Lower lobe of right lung (tissue), 2 donors: ENCODE measurements around the gene RNF151. TPM values are rescaled to one million over a fixed set of nuclear protein-coding genes. Genes with fewer than 3 reads are reported as not detected.
A peak's percentile ranks its signal among the peaks of the same experiment; 100 is the strongest.

Source experiments
- ATAC-seq, 2 donors: fragments of 200-7000 bp; cut with Tn5 transposase; one replicate each; pipeline ENCODE4 v1.9.1; 2020 to 2022; ENCODE audit warnings: mild to moderate bottlenecking in 2 of 2, moderate library complexity in 2 of 2
- DNase-seq: peaks from one replicate; pipeline ENCODE4 v3.0.0-alpha.2; 2020
- H3K27ac ChIP-seq: fragments of 200-600 bp; one replicate; pipeline ENCODE4 v1.8.0; 2022
- H3K27me3 ChIP-seq: fragments of 200-600 bp; one replicate; pipeline ENCODE4 v1.8.0; 2022; ENCODE audit warnings: low read depth
- H3K36me3 ChIP-seq: fragments of 200-600 bp; one replicate; pipeline ENCODE4 v1.8.0; 2022; ENCODE audit warnings: mild to moderate bottlenecking
- H3K4me1 ChIP-seq: fragments of 200-600 bp; one replicate; pipeline ENCODE4 v1.8.0; 2022
- H3K4me3 ChIP-seq: fragments of 200-600 bp; one replicate; pipeline ENCODE4 v1.8.0; 2022; ENCODE audit warnings: mild to moderate bottlenecking
- H3K9me3 ChIP-seq: fragments of 200-600 bp; one replicate; pipeline ENCODE4 v1.8.0; 2022
- CTCF ChIP-seq: fragments of 200-600 bp; IDR thresholded peaks from one replicate; pipeline ENCODE4 v1.8.0; 2022; ENCODE audit warnings: antibody characterized with exemption, mild to moderate bottlenecking
- intact Hi-C: fragments of 100-400 bp; cut with DNase I; formaldehyde crosslinking; loops from one replicate; pipeline ENCODE4 v1.11.0; 2022
- total RNA-seq: library from RNA; stranded (reverse); fragmentation: NEBNext Ultra II Directional; extraction: Animal tissue kit (Norgen Biotek cat#: 25700); gene quantifications from one replicate; pipeline ENCODE4 v1.2.1, GENCODE V29; 2021
- donor health status: DM: no; HTN: yes; CAD: no; lungs with severe emphysema.

Gene RNF151
- total RNA-seq, 1 donor from 2014 or later = not detected

DNA sequence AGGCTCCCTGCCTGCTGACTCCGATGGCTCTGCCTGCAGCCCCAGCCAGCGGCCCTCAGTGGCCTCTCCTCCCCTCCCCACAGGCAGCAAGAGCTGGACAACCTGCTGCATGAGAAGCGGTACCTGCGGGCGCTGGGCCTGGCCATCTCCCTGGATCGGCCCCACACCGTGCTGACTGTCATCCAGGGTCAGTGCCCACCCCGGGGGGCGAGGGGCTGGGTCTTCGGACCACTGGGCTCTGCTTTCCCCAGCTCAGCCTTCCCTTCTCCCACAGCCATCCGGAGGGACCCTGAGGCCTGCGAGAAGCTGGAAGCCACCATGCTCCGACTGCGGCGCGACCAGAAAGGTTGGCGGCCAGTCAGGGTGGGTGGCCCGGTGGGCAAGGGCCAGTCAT lies 11.2 kb downstream of the RNF151 start:
- intact Hi-C loops = no loop called here
- Histone ChIP-seq H3K4me3 (no peak overlapping the region), H3K9me3 (no peaks in the 10 kb centered on the region), H3K27ac (no peak overlapping the region), H3K4me1 (peaks cover 23% of the 10 kb centered on the region), H3K27me3 (peaks cover 33% of the 10 kb centered on the region), H3K36me3 (peaks cover 45% of the 10 kb centered on the region)
- peak; percentile 47 for DNase-seq
- ATAC-seq = no peak
- TF ChIP-seq CTCF = no peak

DNA sequence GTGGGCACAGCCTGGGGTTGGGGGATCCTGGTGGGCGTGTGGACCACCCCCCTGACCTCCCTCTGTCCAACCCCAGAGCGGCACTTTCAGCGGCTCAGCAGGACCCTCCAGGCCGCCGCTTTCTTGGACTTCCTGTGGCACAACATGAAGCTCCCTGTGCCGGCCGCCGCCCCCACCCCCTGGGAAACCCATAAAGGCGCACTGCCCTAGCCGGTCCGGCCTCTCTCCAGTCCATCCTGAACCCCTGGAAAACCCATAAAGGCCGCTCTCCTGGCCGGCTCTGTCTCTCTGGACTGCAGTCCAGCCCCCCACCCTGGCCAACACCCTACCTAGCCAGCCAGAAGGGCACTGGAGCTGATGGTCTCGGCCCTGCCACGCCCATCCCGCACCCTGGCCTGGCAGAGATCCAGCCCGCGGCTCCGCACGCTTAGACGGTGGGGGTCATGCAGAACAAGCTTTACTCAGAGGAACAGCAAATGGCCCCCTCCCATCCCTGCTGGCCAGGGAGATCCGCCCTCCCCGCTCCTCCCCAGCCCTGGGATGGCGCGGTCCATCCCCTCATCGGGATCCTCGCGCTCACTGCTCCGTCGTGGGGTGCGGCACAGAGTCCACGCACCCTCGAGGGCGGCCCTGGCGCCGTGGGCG lies 11.9 kb downstream of the RNF151 start:
- peaks cover 45% of the 10 kb centered on the region for H3K36me3 ChIP-seq
- intact Hi-C loops = no loop called here
- DNase-seq (no peak), ATAC-seq (no peak)
- H3K4me1 ChIP-seq = peaks cover 22% of the 10 kb centered on the region
- no peaks in the 10 kb centered on the region for H3K9me3 ChIP-seq
- peak overlapping the region; percentile 42 for H3K4me3 ChIP-seq
- H3K27ac ChIP-seq = peak overlapping the region; percentile 81
- H3K27me3 ChIP-seq = peaks cover 33% of the 10 kb centered on the region
- no peak for TF ChIP-seq CTCF

GRCh38 chr16:1979271-1980029 lies 12.8 kb downstream of the RNF151 start:
- Histone ChIP-seq H3K27me3 (peaks cover 33% of the 10 kb centered on the region), H3K4me1 (peaks cover 19% of the 10 kb centered on the region), H3K27ac (peak overlapping the region; percentile 81), H3K9me3 (no peaks in the 10 kb centered on the region), H3K4me3 (peak overlapping the region; percentile 42), H3K36me3 (peaks cover 40% of the 10 kb centered on the region)
- no peak for TF ChIP-seq CTCF
- intact Hi-C loops = no loop called here
- DNase-seq = peak; percentile 92
- ATAC-seq = peak; percentile 79 to 83

DNA sequence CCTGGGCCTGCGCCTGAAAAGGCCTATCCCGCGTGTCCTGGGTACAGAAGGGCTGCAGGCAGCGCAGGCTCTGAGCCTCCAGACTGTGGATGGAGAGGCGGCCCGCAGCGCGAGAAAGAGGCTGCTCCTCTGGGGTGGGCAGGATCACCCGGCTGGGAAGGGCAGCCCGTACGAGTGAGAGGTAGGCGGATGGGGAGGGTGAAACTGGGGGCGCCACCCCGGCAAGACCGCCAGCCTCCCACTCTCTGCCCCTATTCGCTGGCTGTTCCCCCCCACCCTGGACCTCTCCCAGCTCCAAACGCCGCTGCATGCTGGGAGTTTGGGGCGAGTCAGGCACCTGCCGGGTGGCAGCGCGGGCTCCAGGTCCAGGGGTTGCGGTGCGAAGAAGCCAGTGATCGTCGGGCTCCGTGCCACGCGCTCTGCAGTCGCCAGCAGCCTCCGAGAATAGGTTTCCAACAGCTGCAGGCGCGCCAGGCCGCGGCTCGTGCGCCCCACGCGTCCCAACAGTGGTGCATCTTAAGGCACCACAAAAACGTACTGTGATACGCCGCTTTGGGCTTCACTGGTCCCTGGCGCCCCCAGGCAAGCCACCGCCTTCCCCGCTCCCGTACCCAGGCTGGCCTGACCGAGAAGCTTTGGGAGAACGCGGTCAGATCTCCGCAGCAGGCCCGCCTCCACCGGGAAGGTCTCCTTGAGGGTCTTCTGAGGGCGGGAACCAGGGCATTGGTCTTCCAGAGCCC lies 13.5 kb downstream of the RNF151 start:
- TF ChIP-seq CTCF = no peak
- H3K4me3 ChIP-seq = peak overlapping the region; percentile 42
- peaks cover 33% of the 10 kb centered on the region for H3K27me3 ChIP-seq
- DNase-seq (no peak), ATAC-seq (peak in 1 of 2 donors; percentile 7)
- H3K27ac ChIP-seq = peak overlapping the region; percentile 81
- intact Hi-C loops = no loop called here
- peaks cover 27% of the 10 kb centered on the region for H3K4me1 ChIP-seq
- H3K9me3 ChIP-seq = no peaks in the 10 kb centered on the region
- H3K36me3 ChIP-seq = peaks cover 33% of the 10 kb centered on the region

DNA sequence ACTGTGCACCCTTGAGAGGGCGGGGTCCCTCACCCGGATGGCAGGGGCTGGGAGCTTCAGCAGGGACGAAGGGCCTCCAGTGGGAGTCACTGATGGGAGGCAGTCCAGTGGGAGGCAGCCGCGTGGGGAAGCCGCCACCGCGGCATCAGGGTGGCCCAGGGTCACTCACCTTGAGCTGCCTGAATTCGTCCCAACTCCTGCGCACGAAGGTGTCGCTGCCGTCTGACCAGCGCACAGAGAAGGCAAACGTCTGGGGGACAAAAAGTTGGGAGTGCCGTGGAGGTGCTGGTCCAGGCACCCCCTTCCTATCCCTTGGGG lies 14.1 kb downstream of the RNF151 start:
- DNase-seq (no peak), ATAC-seq (no peak)
- Histone ChIP-seq H3K9me3 (no peaks in the 10 kb centered on the region), H3K4me1 (peaks cover 30% of the 10 kb centered on the region), H3K36me3 (peaks cover 33% of the 10 kb centered on the region), H3K27me3 (peaks cover 33% of the 10 kb centered on the region), H3K27ac (peak overlapping the region; percentile 81), H3K4me3 (no peak overlapping the region)
- intact Hi-C loops = no loop called here
- no peak for TF ChIP-seq CTCF
